Measurements from ENCODE around the gene LRRK1.
A peak's percentile ranks its signal among the peaks of the same experiment; 100 is the strongest.

The LRRK1 gene

DNA sequence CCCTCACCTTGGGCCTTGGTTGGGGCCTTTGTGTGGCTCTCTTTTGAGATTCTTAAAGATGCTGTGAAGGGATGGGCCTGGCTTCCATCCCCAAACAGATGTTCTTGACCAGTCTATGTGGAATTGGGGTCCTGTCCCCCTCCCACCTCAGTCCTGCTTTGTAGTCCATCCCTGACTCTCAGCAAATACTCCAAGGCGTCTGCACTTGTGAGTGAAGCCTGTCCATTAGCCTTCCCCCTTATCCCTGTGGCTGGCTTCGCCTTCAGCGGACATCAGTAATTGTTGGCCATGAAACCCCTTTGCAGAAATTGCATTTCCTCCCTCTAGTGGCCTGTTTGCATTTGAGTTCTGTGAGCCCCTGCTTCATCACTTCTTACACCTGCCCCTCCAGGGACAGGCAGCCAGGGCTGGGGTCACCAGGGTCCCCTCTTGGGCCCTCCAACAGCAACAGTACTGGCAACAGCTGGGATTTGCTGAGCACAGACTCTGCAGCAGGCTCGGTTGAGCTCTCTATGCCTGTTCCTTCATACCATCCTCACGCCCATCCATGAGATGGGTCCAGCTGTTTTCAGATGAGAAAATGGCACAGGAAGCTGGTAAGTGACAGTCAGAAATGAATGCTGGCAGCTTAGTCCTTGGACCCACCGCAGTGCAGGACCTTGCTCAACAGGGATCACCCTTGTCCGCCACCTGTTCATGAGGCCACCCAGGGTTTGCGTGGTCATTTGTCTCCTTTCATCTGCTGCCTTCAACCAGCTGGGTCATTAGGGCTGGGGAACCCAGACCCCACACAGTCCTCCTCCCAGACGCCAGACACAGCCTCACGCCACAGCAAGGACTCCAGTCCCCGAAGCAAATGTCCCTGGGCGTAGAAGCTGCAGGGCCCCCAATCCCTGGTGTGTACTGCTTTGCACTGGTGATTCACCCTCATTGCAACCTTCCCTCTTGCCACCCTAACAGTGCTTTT lies 8.9 kb upstream of the LRRK1 start:
- DNase-seq (ENCODE audit: low spot score): peak; percentile 24

DNA sequence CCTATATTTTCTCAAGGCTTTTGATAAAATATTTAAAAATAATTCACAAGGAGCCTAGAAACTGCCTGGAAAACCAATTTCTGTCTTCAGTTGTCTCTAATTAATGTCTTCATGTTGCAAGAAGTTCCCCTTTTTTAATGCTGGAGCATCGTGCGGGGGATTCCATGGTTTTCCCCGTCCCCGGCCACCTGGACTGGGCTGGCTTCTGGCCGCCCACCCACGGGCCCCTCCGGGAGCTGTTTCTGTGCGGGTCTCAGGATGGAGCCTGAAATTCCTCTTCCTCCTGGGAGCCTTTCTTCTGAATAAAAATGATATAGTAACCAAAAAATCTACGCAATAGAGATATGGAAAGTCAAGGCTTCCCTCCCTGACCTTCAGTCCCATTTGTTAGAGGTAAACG lies 8.1 kb upstream of the LRRK1 start:
- DNase-seq (ENCODE audit: low spot score): no peak

DNA sequence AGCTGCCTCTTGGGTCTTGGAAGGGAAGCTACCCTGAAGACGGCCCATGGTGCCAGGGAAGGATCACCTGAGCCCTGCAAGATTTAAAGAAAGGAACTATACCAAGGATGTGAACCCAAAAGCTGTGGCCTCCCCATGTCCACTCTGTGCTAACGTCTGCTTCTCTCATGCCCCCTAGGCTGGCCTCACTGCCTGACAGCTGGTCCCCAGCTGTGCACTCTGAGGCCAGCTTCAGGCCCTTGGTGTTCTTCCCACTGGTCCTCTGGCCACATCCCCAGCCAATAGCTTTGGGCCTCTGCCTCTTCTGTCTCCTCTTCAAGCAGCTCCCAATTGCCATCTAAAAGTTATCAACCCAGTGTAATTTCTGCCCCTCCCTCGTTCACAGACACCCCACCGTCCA lies 5.2 kb upstream of the LRRK1 start:
- DNase-seq (ENCODE audit: low spot score): no peak

DNA sequence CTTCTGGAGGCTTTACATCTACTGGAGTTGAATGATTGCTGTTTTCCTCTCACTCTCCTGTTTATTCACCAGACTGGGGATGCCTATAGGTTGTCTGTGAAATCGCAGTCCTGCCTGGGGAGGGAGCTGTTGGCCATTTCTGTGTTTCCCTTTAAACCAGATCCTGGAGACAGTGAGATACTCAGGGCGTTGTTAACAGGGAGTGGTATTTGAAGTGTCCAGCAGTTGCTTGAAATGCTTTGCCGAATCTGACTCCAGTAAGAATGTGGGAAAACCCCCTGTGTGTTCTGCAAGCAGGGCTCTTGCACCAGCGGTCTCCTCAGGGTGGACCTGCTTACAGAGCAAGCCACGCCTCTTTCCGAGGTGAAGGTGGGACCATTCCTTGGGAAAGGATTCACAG lies 4.3 kb upstream of the LRRK1 start:
- DNase-seq (ENCODE audit: low spot score): no peak

GRCh38 chr15:100918034-100918689 lies 995 bp upstream of the LRRK1 start:
- DNase-seq (ENCODE audit: low spot score): peak; percentile 89

DNA sequence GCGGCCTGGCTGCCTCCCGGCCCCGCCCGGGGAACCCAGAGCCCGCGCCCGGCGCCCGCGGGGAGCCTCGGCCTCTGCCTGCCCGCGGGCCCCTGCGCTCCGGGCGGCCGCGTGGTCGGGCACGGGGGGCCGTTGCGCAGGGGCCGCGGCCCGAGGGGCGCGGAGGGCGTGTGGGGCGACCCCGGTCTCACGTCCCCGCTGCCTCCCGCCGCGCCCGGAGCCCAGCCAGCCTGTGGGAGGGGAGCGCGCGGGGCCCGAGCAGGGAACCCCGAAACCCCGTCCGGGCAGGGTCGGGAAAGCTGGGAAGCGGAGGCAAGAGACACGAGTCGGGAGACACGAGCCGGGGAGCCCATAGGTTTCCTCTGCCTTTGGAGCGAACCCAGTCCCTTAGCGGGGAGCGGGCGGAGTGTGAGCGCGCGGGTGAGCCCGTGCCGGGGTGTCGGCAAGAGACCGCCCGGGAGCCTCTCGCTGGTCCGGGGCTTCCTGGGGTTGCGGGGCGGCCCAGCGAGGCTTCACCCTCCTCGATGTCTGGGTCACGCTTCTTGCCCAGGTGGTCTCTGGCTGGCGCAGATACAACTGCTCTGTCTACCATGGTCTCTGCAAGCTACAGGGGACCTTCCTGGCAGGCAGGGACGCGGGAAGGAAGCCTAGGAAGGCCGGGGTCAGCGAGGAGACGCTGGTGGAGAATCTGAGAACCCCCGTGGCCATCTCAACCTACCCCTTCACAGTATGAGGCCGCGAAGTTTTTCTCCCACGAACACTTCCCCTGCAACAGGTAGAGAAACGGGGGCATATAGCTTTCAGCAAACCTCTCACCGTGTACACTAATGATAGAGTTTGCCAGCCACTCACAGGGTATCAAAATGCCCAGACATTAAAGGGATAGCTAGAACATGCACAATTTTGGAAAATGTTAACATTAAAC lies 586 bp downstream of the LRRK1 start:
- peak; percentile 40 for DNase-seq (ENCODE audit: low spot score)

GRCh38 chr15:100920516-100921135 lies 1.5 kb downstream of the LRRK1 start:
- peak; percentile 59 for DNase-seq (ENCODE audit: low spot score)

- peak; percentile 77 for DNase-seq (ENCODE audit: low spot score)
These were observed 3.3 kb downstream of the LRRK1 start for GRCh38 chr15:100922192-100923040.

- DNase-seq (ENCODE audit: low spot score): no peak
These were observed 3.9 kb downstream of the LRRK1 start for GRCh38 chr15:100923076-100923475.

DNA sequence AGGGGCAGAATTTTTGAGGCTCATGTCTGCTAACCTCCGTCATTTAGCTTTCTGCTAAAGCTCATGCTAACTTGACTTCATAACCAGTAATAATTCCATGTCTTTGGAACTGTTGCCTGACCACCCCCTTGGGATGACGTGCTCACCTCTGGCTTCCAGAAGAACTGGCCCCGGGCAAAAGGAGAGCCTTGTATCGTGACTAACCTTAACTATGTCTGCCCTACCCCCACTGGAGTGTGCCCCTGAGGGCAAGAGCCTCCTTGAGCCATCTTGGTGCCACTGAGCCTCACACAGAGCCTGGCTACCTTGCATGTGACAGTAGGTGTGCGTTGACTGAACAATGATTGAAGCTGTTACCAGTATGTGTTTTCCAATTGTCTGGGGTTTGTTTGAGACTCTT lies 4.7 kb downstream of the LRRK1 start:
- DNase-seq (ENCODE audit: low spot score): no peak

DNA sequence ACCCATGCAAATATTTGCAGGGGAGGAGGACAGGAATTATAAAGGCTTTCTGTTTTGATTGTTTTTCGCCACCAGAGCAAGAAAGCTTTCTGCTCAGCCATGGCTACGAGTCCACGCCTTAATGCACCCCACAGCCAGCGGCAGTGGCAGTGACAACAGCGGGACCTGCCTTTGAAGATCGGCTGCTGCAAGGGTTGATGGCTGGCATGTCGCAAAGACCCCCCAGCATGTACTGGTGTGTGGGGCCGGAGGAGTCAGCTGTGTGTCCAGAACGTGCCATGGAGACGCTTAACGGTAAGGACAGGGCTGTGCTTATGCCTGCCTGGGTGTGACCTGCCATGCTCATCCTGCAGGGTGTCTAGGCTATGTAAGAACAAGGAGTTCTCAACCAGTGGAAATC lies 5.3 kb downstream of the LRRK1 start:
- no peak for DNase-seq (ENCODE audit: low spot score)

GRCh38 chr15:100925480-100925879 lies 6.3 kb downstream of the LRRK1 start:
- DNase-seq (ENCODE audit: low spot score): no peak

GRCh38 chr15:100926258-100926657 lies 7.1 kb downstream of the LRRK1 start:
- DNase-seq (ENCODE audit: low spot score): peak; percentile 84

DNA sequence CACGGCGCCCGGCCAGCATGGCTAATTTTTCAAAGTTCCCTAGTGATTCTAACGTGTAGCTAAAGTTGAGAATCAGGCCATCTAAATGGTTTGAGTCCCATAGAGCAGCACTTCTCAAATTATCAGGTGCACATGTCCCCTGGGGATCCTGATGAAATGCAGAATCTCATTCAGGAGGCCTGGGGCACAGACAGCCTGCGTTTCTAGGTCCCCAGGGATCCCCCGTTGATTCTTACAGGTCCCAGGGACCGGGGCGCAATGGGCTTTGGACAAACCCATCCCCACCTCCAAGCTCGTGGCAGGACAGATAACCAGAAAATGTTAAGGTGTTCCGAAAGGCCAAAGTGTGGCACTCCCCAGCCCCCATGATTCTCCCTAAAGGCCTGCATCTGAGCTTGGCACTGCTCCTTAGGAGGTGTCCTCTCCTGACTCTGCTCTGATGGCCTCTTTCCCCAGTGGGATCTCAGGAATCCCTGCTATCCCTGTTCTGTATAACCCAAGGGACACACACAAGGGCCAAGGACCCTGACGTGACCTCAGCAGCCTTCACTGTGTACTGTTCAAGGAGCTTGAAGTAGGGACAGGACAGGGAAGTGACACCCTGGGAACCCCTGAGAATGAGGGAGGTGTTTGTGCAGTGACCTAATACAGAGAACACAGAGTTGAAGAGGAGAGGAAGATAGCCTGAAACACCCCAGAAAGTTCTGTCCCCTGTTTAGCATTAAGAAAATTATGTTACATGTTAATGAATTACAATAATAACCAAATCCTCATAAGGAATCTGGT lies 8.0 kb downstream of the LRRK1 start:
- DNase-seq (ENCODE audit: low spot score): peak; percentile 93

- peak; percentile 50 for DNase-seq (ENCODE audit: low spot score)
These were observed 9.6 kb downstream of the LRRK1 start for GRCh38 chr15:100928632-100929280.

- DNase-seq (ENCODE audit: low spot score): peak; percentile 85
These were observed 10.5 kb downstream of the LRRK1 start for GRCh38 chr15:100929641-100930042.

DNA sequence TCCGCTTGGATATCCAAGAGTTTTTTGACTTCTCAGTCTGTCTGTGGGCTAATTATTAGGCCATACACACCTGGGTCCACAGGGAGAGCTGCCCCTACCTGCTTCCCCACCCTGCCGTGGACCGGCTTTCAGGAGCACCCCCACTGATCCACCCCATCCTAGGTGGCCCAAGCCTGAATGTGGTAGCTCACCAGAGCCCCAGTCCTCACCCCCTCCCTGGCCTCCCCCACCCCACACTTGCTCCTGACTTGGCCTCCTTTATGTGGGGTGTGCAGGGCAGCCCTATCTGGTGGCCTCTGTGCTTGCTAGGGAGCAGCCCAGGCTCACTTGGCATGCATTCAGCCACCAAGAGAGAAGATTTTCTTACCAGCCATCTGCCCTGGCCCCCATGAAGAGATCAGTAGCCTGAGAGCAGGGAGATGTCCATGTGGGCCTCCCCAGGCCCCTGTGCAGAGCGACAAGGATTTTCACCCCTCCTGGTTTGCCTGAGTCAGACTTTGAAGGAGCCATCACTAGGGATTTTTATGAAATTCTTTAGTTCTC lies 11.2 kb downstream of the LRRK1 start:
- DNase-seq (ENCODE audit: low spot score): peak; percentile 51

DNA sequence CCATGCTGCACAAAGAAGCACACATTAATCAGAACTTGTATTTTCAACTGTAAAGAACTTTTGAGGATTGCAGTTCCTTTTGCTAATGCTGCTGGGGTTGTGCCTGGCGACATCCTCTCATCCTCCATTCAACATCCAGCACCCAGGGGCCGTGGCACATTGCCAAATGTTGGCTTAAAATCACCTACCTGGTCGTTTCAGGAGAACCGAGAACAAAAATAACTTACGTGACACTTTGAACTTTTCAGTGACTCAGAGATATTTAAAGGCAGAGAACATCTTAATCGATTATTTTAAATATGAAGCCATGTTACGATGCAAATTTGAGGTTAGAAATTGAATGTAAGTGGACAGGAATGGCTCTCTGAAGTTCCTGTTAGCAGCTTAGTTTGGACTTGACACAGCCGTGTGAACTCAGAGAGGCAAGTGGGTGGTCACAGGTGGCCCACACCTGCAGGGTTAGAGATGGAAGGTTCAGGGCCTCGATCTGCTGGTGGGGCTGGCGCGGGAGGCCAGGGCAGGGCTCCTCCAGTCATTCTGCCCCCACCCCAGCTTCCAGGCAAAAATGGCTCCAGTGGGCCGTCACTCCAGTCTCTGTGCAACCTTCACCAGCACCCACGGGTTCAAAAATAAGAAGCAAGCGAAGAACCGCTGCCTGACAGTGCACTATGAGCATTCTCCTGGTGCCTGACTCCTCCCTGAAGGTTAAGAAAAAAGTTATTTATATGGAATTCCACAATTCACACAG lies 12.2 kb downstream of the LRRK1 start:
- peak; percentile 75 for DNase-seq (ENCODE audit: low spot score)

Data from NAMALWA (cell line).